GM18499 (cell line): Measurements from ENCODE around the gene IFI44.

Experiments
- ATAC-seq: cut with Tn5 transposase; IDR thresholded peaks from one replicate; pipeline ENCODE4 v1.9.1; 2021; ENCODE audit warnings: moderate number of reproducible peaks; ENCODE audit not compliant: insufficient read depth, unreplicated experiment

Gene IFI44

GRCh38 chr1:78691995-78692747, 42.5 kb downstream of the IFI44 start:
- no peak for ATAC-seq

GRCh38 chr1:78699813-78700212, 50.2 kb downstream of the IFI44 start:
- no peak for ATAC-seq

- no peak for ATAC-seq
Measured at GRCh38 chr1:78702426-78702825, 52.8 kb downstream of the IFI44 start.

- ATAC-seq: no peak
Measured at GRCh38 chr1:78703806-78704205, 54.2 kb downstream of the IFI44 start.

GRCh38 chr1:78712467-78713051, 62.9 kb downstream of the IFI44 start:
- no peak for ATAC-seq

GRCh38 chr1:78713297-78713696, 63.7 kb downstream of the IFI44 start:
- no peak for ATAC-seq
